Aorta (tissue), 5 donors: Measurements from ENCODE around the gene KCND1. TPM values are rescaled to one million over a fixed set of nuclear protein-coding genes. Genes with fewer than 3 reads are reported as not detected.

Experiments
- ATAC-seq: fragments of 200-7000 bp; cut with Tn5 transposase; one replicate; pipeline ENCODE4 v1.9.1; 2022; ENCODE audit warnings: moderate library complexity; ENCODE audit not compliant: low FRiP score
- DNase-seq, 2 donors: peaks; one replicate each; pipeline ENCODE4 v3.0.0-alpha.2; 2020
- H3K27ac ChIP-seq, 2 donors: one replicate each; pipeline ENCODE4 v1.5.1; 2013; ENCODE audit warnings: low read length in 2 of 2, mild to moderate bottlenecking in 2 of 2, moderate library complexity in 2 of 2, control low read depth in 1 of 2, inconsistent platforms in 1 of 2, low read depth in 1 of 2
- H3K27me3 ChIP-seq, 2 donors: one replicate each; pipeline ENCODE4 v1.6.1; 2013; ENCODE audit warnings: control low read depth in 1 of 2, low read length in 1 of 2, mild to moderate bottlenecking in 1 of 2, moderate library complexity in 1 of 2; ENCODE audit not compliant: insufficient read depth in 2 of 2, control insufficient read depth in 1 of 2
- H3K36me3 ChIP-seq, 2 donors: one replicate each; pipeline ENCODE4 v1.6.1; 2013; ENCODE audit warnings: control low read depth in 1 of 2, low read length in 1 of 2, mild to moderate bottlenecking in 1 of 2; ENCODE audit not compliant: insufficient read depth in 2 of 2, control insufficient read depth in 1 of 2
- H3K4me1 ChIP-seq, 2 donors: one replicate each; pipeline ENCODE4 v1.6.1; 2013; ENCODE audit warnings: low read length in 2 of 2, control low read depth in 1 of 2, mild to moderate bottlenecking in 1 of 2, moderate library complexity in 1 of 2; ENCODE audit not compliant: insufficient read depth in 2 of 2, control insufficient read depth in 1 of 2
- H3K4me3 ChIP-seq, 2 donors: one replicate each; pipeline ENCODE4 v1.5.1; 2013; ENCODE audit warnings: low read length in 2 of 2, control low read depth in 1 of 2, mild to moderate bottlenecking in 1 of 2
- H3K9me3 ChIP-seq: one replicate; pipeline ENCODE4 v1.6.1; 2013; ENCODE audit warnings: mild to moderate bottlenecking, low read length; ENCODE audit not compliant: control insufficient read depth
- WGBS, 2 donors: extraction: QIAGEN DNeasy Blood & Tissue Kit; methylation state at CpG; one replicate each; pipeline ENCODE4 v1.1.7; 2013; 5-methylcytosine and 5-hydroxymethylcytosine counted together
- intact Hi-C, 2 donors: fragments of 100-400 bp; cut with DNase I; formaldehyde crosslinking; loops; one replicate each; pipeline versions ENCODE4 v1.14.2 to v1.15.0; 2022
- polyA plus RNA-seq, 2 donors: library from polyadenylated mRNA; stranded (reverse); fragments of 200-250 nt; gene quantifications; one replicate each; pipeline ENCODE4 v1.2.3, GENCODE V29; 2013
- total RNA-seq, 2 donors: library from RNA; stranded (reverse); fragmentation: NEBNext Ultra II Directional; extraction: Animal tissue kit (Norgen Biotek cat#: 25700); gene quantifications; one replicate each; pipeline ENCODE4 v1.2.1, GENCODE V29; 2021
- donor health status: healthy with polysubstance abuse.
- donor health status: Bipolar disorder and iron deficiency.
- donor health status: DM: no; HTN: no; CAD: no.
- donor health status: DM: no; HTN: no; CAD: no.
- donor health status: DM: yes; HTN: yes; CAD: no.

The KCND1 gene
- total and polyA plus RNA-seq, 4 donors = 0.88 to 4.8 (median 3.1) TPM

- H3K9me3 ChIP-seq = no peaks in the 10 kb centered on the region
- no peaks in the 10 kb centered on the region for H3K27me3 ChIP-seq
- peak in 1 of 2 donors; percentile 46 for DNase-seq
- 88 to 90% methylated on average over 13 of the region's 13 CpGs for WGBS, 2 donors
- H3K36me3 ChIP-seq = peaks cover 0 to 2% of the 10 kb centered on the region in 2 donors
- H3K4me3 ChIP-seq = no peak overlapping the region
- no peak overlapping the region for H3K27ac ChIP-seq
- ATAC-seq = no peak
- intact Hi-C loops = loop anchor here in 1 of 2 donors (5.0 kb wide), 1 partner anchor 42 kb away; the partner anchor contains the start of gene OTUD5
- no peaks in the 10 kb centered on the region for H3K4me1 ChIP-seq
These were observed 56.8 kb downstream of the KCND1 start for GRCh38 chrX:48914593-48915493.

- Histone ChIP-seq H3K27me3 (no peaks in the 10 kb centered on the region), H3K9me3 (no peaks in the 10 kb centered on the region), H3K4me3 (no peak overlapping the region), H3K36me3 (peaks cover 0 to 2% of the 10 kb centered on the region in 2 donors), H3K27ac (no peak overlapping the region), H3K4me1 (no peaks in the 10 kb centered on the region)
- DNase-seq (peak in 1 of 2 donors; percentile 40), ATAC-seq (no peak)
- 78 to 80% methylated on average over 5 of the region's 5 CpGs for WGBS, 2 donors
- intact Hi-C loops = no loop called here
These were observed 57.9 kb downstream of the KCND1 start for GRCh38 chrX:48913605-48914366.

- DNase-seq (peak; percentile 86 to 93), ATAC-seq (peak; percentile 86)
- Histone ChIP-seq H3K27me3 (no peaks in the 10 kb centered on the region), H3K4me1 (no peaks in the 10 kb centered on the region), H3K4me3 (peak within 1 kb of the TSS; percentile 43 to 73), H3K36me3 (peaks cover 0 to 2% of the 10 kb centered on the region in 2 donors), H3K9me3 (no peaks in the 10 kb centered on the region), H3K27ac (peak within 1 kb of the TSS in 1 of 2 donors; percentile 56)
- intact Hi-C loops = no loop called here
- WGBS, 2 donors = 0 to 32% methylated on average over 60 of the region's 60 CpGs
These were observed 60.0 kb downstream of the KCND1 start, which contains the start of gene SLC35A2 for GRCh38 chrX:48911412-48912182. Gene SLC35A2 (minus strand): TSS chrX:48911646. CDS start chrX:48911636, 10 bp downstream.

Other genes with a start within 250 kb of the KCND1 start
- not detected for gene GLOD5, start 210.1 kb downstream of the KCND1 start, total RNA-seq
- gene GLOD5, start 210.1 kb downstream of the KCND1 start, polyA plus RNA-seq = 1 to 10 TPM in 1 of 2 donors, not detected in 1; 5.3 TPM
- gene GATA1, start 185.3 kb downstream of the KCND1 start, total RNA-seq = under 1 TPM in 1 of 2 donors, not detected in 1; 0.57 TPM
- gene GATA1, start 185.3 kb downstream of the KCND1 start, polyA plus RNA-seq = not detected
- gene HDAC6, start 169.8 kb downstream of the KCND1 start, total RNA-seq = 10 to 100 TPM; 77.6 to 89.4 TPM
- 100 to 1,000 TPM in 1 of 2 donors, 10 to 100 TPM in 1; 28.0 to 229 TPM for gene HDAC6, start 169.8 kb downstream of the KCND1 start, polyA plus RNA-seq
- not detected for gene ERAS, start 145.3 kb downstream of the KCND1 start, total RNA-seq
- under 1 TPM in 1 of 2 donors, not detected in 1; 0.69 TPM for gene ERAS, start 145.3 kb downstream of the KCND1 start, polyA plus RNA-seq
- gene PCSK1N, start 136.2 kb downstream of the KCND1 start, total RNA-seq = under 1 TPM in 1 of 2 donors, not detected in 1; 0.45 TPM
- under 1 TPM; 0.43 to 0.88 TPM for gene PCSK1N, start 136.2 kb downstream of the KCND1 start, polyA plus RNA-seq
- gene TIMM17B, start 74.1 kb downstream of the KCND1 start, total RNA-seq = 10 to 100 TPM; 26.2 TPM
- gene TIMM17B, start 74.1 kb downstream of the KCND1 start, polyA plus RNA-seq = 10 to 100 TPM; 38.6 to 44.5 TPM
- gene PQBP1, start 73.9 kb downstream of the KCND1 start, total RNA-seq = 10 to 100 TPM; 48.8 to 49.3 TPM
- gene PQBP1, start 73.9 kb downstream of the KCND1 start, polyA plus RNA-seq = 100 to 1,000 TPM in 1 of 2 donors, 10 to 100 TPM in 1; 75.0 to 112 TPM
- 10 to 100 TPM; 14.2 to 18.3 TPM for gene SLC35A2, start 60.2 kb downstream of the KCND1 start, total RNA-seq
- 10 to 100 TPM in 1 of 2 donors, 1 to 10 TPM in 1; 5.0 to 18.6 TPM for gene SLC35A2, start 60.2 kb downstream of the KCND1 start, polyA plus RNA-seq
- 1 to 10 TPM; 8.1 to 9.2 TPM for gene PIM2, start 52.8 kb downstream of the KCND1 start, total RNA-seq
- gene PIM2, start 52.8 kb downstream of the KCND1 start, polyA plus RNA-seq = 1 to 10 TPM; 3.6 to 5.1 TPM
- gene OTUD5, start 14.2 kb downstream of the KCND1 start, total RNA-seq = 10 to 100 TPM; 37.4 to 47.5 TPM
- 10 to 100 TPM; 26.4 to 50.6 TPM for gene OTUD5, start 14.2 kb downstream of the KCND1 start, polyA plus RNA-seq
- 10 to 100 TPM; 46.1 to 53.7 TPM for gene GRIPAP1, start 30.4 kb upstream of the KCND1 start, total RNA-seq
- gene GRIPAP1, start 30.4 kb upstream of the KCND1 start, polyA plus RNA-seq = 10 to 100 TPM; 17.3 to 37.2 TPM
- 10 to 100 TPM; 67.7 to 70.6 TPM for gene TFE3, start 71.5 kb upstream of the KCND1 start, total RNA-seq
- 10 to 100 TPM; 23.4 to 47.0 TPM for gene TFE3, start 71.5 kb upstream of the KCND1 start, polyA plus RNA-seq
- 1 to 10 TPM; 5.1 to 7.6 TPM for gene CCDC120, start 87.2 kb upstream of the KCND1 start, total RNA-seq
- 1 to 10 TPM; 4.3 to 6.4 TPM for gene CCDC120, start 87.2 kb upstream of the KCND1 start, polyA plus RNA-seq
- gene PRAF2, start 102.2 kb upstream of the KCND1 start, total RNA-seq = 10 to 100 TPM; 37.7 to 40.2 TPM
- 10 to 100 TPM; 30.8 to 54.3 TPM for gene PRAF2, start 102.2 kb upstream of the KCND1 start, polyA plus RNA-seq
- 10 to 100 TPM; 66.1 to 84.4 TPM for gene WDR45, start 108.0 kb upstream of the KCND1 start, total RNA-seq
- 100 to 1,000 TPM in 1 of 2 donors, 10 to 100 TPM in 1; 73.0 to 236 TPM for gene WDR45, start 108.0 kb upstream of the KCND1 start, polyA plus RNA-seq
- 10 to 100 TPM; 15.8 to 20.4 TPM for gene GPKOW, start 151.9 kb upstream of the KCND1 start, total RNA-seq
- gene GPKOW, start 151.9 kb upstream of the KCND1 start, polyA plus RNA-seq = 10 to 100 TPM; 14.3 to 22.8 TPM
- 1 to 10 TPM; 2.7 to 2.8 TPM for gene MAGIX, start 190.9 kb upstream of the KCND1 start, total RNA-seq
- gene MAGIX, start 190.9 kb upstream of the KCND1 start, polyA plus RNA-seq = 1 to 10 TPM; 1.9 to 4.9 TPM
- gene PLP2, start 200.1 kb upstream of the KCND1 start, total RNA-seq = 100 to 1,000 TPM; 159 to 201 TPM
- gene PLP2, start 200.1 kb upstream of the KCND1 start, polyA plus RNA-seq = 100 to 1,000 TPM; 203 to 337 TPM
- gene PRICKLE3, start 214.5 kb upstream of the KCND1 start, total RNA-seq = 10 to 100 TPM; 11.9 to 13.3 TPM
- 1 to 10 TPM; 2.8 to 7.2 TPM for gene PRICKLE3, start 214.5 kb upstream of the KCND1 start, polyA plus RNA-seq
- 1 to 10 TPM; 2.4 to 4.5 TPM for gene SYP, start 228.3 kb upstream of the KCND1 start, total RNA-seq
- 1 to 10 TPM; 3.0 to 5.3 TPM for gene SYP, start 228.3 kb upstream of the KCND1 start, polyA plus RNA-seq